SU-DHL-6 (cell line): ENCODE measurements around the gene COMMD6.
A peak's percentile ranks its signal among the peaks of the same experiment; 100 is the strongest.

ENCODE experiments used
- H2AFZ ChIP-seq: fragments of 200-600 bp; sonication (generic); 2 replicates; pipeline ENCODE4 v1.6.1; 2014; ENCODE audit warnings: low read depth, mild to moderate bottlenecking, moderate library complexity, mixed read lengths, antibody characterized with exemption, low read length; ENCODE audit not compliant: severe bottlenecking
- H3F3A ChIP-seq: fragments of 200-600 bp; shearing (Covaris generic); 2 replicates; pipeline ENCODE4 v1.6.0; 2016; ENCODE audit warnings: antibody characterized with exemption, mild to moderate bottlenecking; ENCODE audit not compliant: insufficient read depth
- H3K27ac ChIP-seq: fragments of 200-600 bp; sonication (generic); 2 replicates; pipeline ENCODE4 v1.5.1; 2016; ENCODE audit warnings: low read depth, mild to moderate bottlenecking, low read length, moderate library complexity, mixed read lengths
- H3K27me3 ChIP-seq: fragments of 200-600 bp; sonication (generic), shearing (Covaris generic); 2 replicates; pipeline ENCODE4 v1.6.0; 2014; ENCODE audit warnings: mild to moderate bottlenecking, low read length
- H3K36me3 ChIP-seq: fragments of 200-600 bp; sonication (generic); 2 replicates; pipeline ENCODE4 v1.6.1; 2014; ENCODE audit warnings: mild to moderate bottlenecking, low read length, mixed read lengths
- H3K4me2 ChIP-seq: fragments of 300-600, 200-600 bp; shearing (Covaris generic), sonication (generic); 2 replicates; pipeline ENCODE4 v1.6.0; 2014; ENCODE audit warnings: low read length, low read depth, mild to moderate bottlenecking; ENCODE audit not compliant: poor library complexity, severe bottlenecking
- H3K4me3 ChIP-seq: fragments of 200-600 bp; sonication (generic); 2 replicates; pipeline ENCODE4 v1.5.1; 2014; ENCODE audit warnings: antibody characterized with exemption, low read length, mild to moderate bottlenecking, mixed read lengths; ENCODE audit not compliant: insufficient read depth, poor library complexity, severe bottlenecking
- H3K79me2 ChIP-seq: fragments of 200-600 bp; sonication (generic); 2 replicates; pipeline ENCODE4 v1.6.1; 2014; ENCODE audit warnings: mild to moderate bottlenecking, low read length, moderate library complexity; ENCODE audit not compliant: insufficient read depth
- H3K9ac ChIP-seq: fragments of 200-600 bp; sonication (generic); 2 replicates; pipeline ENCODE4 v1.7.0; 2014; ENCODE audit warnings: mild to moderate bottlenecking, low read length
- H3K9me2 ChIP-seq: fragments of 200-600 bp; sonication (generic); replicated peaks from 2 replicates; pipeline ENCODE4 v1.6.1; 2014; ENCODE audit warnings: low read length; ENCODE audit not compliant: insufficient read depth
- H3K9me3 ChIP-seq: fragments of 200-600 bp; sonication (generic); 2 replicates; pipeline ENCODE4 v1.6.1; 2014; ENCODE audit warnings: low read length, mixed read lengths; ENCODE audit not compliant: insufficient read depth
- H4K20me1 ChIP-seq: fragments of 200-600 bp; sonication (generic); 2 replicates; pipeline ENCODE4 v1.6.1; 2014; ENCODE audit warnings: low read depth, mild to moderate bottlenecking, antibody characterized with exemption, low read length, moderate library complexity, mixed read lengths
- EZH2phosphoT487 ChIP-seq: fragments of 200-600 bp; sonication (generic), shearing (Covaris generic); conservative IDR thresholded peaks from 2 replicates; pipeline ENCODE4 v1.6.1; 2018; ENCODE audit warnings: mild to moderate bottlenecking, antibody characterized with exemption, low read length, moderate library complexity, mixed read lengths
- TF ChIP-seq, protein P1 (sequence below): fragments of 200-600 bp; sonication (generic); IDR thresholded peaks from one replicate; pipeline ENCODE4 v1.5.1; 2017; ENCODE audit warnings: antibody characterized with exemption, mild to moderate bottlenecking, low read length, moderate library complexity; ENCODE audit not compliant: insufficient read depth, poor library complexity, severe bottlenecking

The COMMD6 gene

DNA sequence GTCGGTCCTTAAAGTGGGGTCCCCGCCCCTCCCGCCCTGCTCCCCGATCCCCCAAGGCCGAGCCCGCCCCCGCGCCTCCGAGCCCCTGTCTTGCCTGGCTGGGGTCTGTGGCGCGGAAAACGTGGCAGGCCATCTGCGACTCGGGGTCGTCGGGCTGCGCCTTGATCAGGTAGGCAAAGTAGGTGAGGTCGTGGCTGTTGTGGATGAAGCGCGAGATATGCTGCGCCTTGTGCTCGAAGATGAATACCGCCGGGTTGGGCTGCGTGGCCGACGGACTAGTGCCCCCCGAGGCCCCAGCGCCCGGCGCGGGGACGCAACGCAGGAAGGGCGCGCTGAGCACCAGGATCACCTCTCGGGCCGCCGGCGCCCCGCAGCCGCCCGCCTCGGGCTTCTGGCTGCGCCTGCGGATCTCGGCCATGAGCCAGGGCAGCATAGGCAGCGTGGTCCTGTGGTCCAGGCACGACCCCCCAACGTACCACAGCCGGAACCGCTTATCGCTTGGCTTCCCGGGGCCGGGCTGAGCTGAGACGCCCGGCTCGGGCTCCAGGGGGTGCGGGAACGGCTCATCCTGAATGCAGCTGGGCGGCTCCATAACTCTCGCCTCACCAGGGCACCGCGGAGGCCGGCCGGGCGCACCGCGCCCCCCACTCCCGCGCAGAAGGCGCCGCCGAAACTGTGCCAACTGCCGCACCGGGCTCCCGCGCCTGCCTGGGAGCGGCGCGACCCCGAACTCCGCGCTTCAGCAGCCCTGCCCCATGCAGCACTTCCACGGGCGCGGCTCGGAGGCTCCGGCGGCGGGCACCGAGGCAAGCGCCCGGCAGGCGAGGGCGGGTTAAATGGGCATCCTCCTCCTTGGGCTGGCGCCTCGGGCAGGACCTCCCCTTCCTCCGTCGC is 56.2 kb downstream of the COMMD6 start:
- Histone ChIP-seq H4K20me1 (0 out of 2 replicates have a peak, but pooled peaks cover 4% of the 10 kb centered on the region), H3K36me3 (no peaks in the 10 kb centered on the region), H3K9ac (peak overlapping the region; percentile 63), H3K4me3 (peak overlapping the region; percentile 98), H3K27ac (no peak overlapping the region), H3K79me2 (no peaks in the 10 kb centered on the region), H3K9me3 (no peaks in the 10 kb centered on the region), H3K27me3 (no peaks in the 10 kb centered on the region; the same call in 1 of the 2 replicates), H3K4me2 (peak overlapping the region; percentile 78), H3F3A (0 out of 2 replicates have a peak, but pooled peaks cover 5% of the 10 kb centered on the region), H3K9me2 (no peaks in the 10 kb centered on the region), H2AFZ (peak overlapping the region; percentile 98)
- TF ChIP-seq, protein P1, sequence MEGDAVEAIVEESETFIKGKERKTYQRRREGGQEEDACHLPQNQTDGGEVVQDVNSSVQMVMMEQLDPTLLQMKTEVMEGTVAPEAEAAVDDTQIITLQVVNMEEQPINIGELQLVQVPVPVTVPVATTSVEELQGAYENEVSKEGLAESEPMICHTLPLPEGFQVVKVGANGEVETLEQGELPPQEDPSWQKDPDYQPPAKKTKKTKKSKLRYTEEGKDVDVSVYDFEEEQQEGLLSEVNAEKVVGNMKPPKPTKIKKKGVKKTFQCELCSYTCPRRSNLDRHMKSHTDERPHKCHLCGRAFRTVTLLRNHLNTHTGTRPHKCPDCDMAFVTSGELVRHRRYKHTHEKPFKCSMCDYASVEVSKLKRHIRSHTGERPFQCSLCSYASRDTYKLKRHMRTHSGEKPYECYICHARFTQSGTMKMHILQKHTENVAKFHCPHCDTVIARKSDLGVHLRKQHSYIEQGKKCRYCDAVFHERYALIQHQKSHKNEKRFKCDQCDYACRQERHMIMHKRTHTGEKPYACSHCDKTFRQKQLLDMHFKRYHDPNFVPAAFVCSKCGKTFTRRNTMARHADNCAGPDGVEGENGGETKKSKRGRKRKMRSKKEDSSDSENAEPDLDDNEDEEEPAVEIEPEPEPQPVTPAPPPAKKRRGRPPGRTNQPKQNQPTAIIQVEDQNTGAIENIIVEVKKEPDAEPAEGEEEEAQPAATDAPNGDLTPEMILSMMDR, result no peak
- no peak for TF ChIP-seq EZH2phosphoT487

- Histone ChIP-seq H3K36me3 (no peaks in the 10 kb centered on the region), H3F3A (0 out of 2 replicates have a peak, but pooled peaks cover 5% of the 10 kb centered on the region), H3K4me2 (peak overlapping the region; percentile 78), H3K4me3 (peak overlapping the region; percentile 98), H3K79me2 (no peaks in the 10 kb centered on the region), H3K27ac (no peak overlapping the region), H2AFZ (peak overlapping the region; percentile 49), H3K9me2 (no peaks in the 10 kb centered on the region), H4K20me1 (0 out of 2 replicates have a peak, but pooled peaks cover 4% of the 10 kb centered on the region), H3K9ac (peak overlapping the region; percentile 63), H3K9me3 (no peaks in the 10 kb centered on the region), H3K27me3 (no peaks in the 10 kb centered on the region; the same call in 1 of the 2 replicates)
- TF ChIP-seq EZH2phosphoT487, result no peak
- TF ChIP-seq, protein P1, result no peak
These were observed 56.9 kb downstream of the COMMD6 start for GRCh38 chr13:75480671-75481175.

GRCh38 chr13:75479102-75479740 is 58.4 kb downstream of the COMMD6 start:
- H3K27ac ChIP-seq, result no peak overlapping the region
- no peaks in the 10 kb centered on the region; the same call in 1 of the 2 replicates for H3K27me3 ChIP-seq
- H3K4me2 ChIP-seq, result no peak overlapping the region
- TF ChIP-seq, protein P1, result no peak
- TF ChIP-seq EZH2phosphoT487, result no peak
- 0 out of 2 replicates have a peak, but pooled peaks cover 4% of the 10 kb centered on the region for H4K20me1 ChIP-seq
- no peak overlapping the region for H3K9ac ChIP-seq
- no peak overlapping the region for H3K4me3 ChIP-seq
- no peaks in the 10 kb centered on the region for H3K79me2 ChIP-seq
- no peak overlapping the region for H2AFZ ChIP-seq
- no peaks in the 10 kb centered on the region for H3K9me3 ChIP-seq
- H3F3A ChIP-seq, result 0 out of 2 replicates have a peak, but pooled peaks cover 5% of the 10 kb centered on the region
- H3K36me3 ChIP-seq, result no peaks in the 10 kb centered on the region
- no peaks in the 10 kb centered on the region for H3K9me2 ChIP-seq
